HepG2 (cell line): ENCODE measurements around the gene MAN1B1. TPM values are rescaled to one million over a fixed set of nuclear protein-coding genes. Genes with fewer than 3 reads are reported as not detected.

Experiments used
- ARID2 ChIP-seq: sonication (generic); formaldehyde crosslinking; IDR thresholded peaks from 2 replicates; pipeline ENCODE4 v1.8.1; 2022; ENCODE audit warnings: mild to moderate bottlenecking, missing genetic modification reagents, borderline replicate concordance
- ATF7 ChIP-seq, 2 experiments: fragments of 450-650 bp in 1 of 2; sonication (generic) in 1 of 2; formaldehyde crosslinking in 1 of 2; IDR thresholded peaks; 2 replicates each; pipeline versions ENCODE4 v1.4.0 to v1.6.1; 2016 to 2020; ENCODE audit warnings: antibody characterized with exemption in 1 of 2, mild to moderate bottlenecking in 1 of 2, missing genetic modification reagents in 1 of 2
- CENPBD1 ChIP-seq: sonication (generic); formaldehyde crosslinking; IDR thresholded peaks from 2 replicates; pipeline ENCODE4 v1.8.0; 2022; ENCODE audit warnings: missing genetic modification reagents, low read depth, mild to moderate bottlenecking, borderline replicate concordance
- GTF3A ChIP-seq: sonication (generic); formaldehyde crosslinking; conservative IDR thresholded peaks from 2 replicates; pipeline ENCODE4 v1.4.0; 2020; ENCODE audit warnings: mild to moderate bottlenecking, missing genetic modification reagents
- GZF1 ChIP-seq: sonication (generic); formaldehyde crosslinking; IDR thresholded peaks from 2 replicates; pipeline ENCODE4 v1.5.1; 2020; ENCODE audit warnings: mild to moderate bottlenecking, missing genetic modification reagents
- HOMEZ ChIP-seq: IDR thresholded peaks from 2 replicates; pipeline ENCODE4 v1.6.1; 2016; ENCODE audit warnings: low read depth
- NCOR1 ChIP-seq: fragments of 200-600 bp; sonication (generic); IDR thresholded peaks from 2 replicates; pipeline ENCODE4 v1.7.0; 2017; ENCODE audit warnings: antibody characterized with exemption, low read length, borderline replicate concordance
- PTBP1 ChIP-seq: fragments of 200-400 bp; formaldehyde crosslinking; IDR thresholded peaks from 2 replicates; pipeline ENCODE4 v1.6.1; 2018; ENCODE audit warnings: low read length, low read depth; ENCODE audit not compliant: poor library complexity, severe bottlenecking
- SALL2 ChIP-seq: sonication (generic); formaldehyde crosslinking; IDR thresholded peaks from 2 replicates; pipeline ENCODE4 v1.8.1; 2023; ENCODE audit warnings: mild to moderate bottlenecking, missing genetic modification reagents, inconsistent platforms
- SMARCE1 ChIP-seq: fragments of 450-650 bp; IDR thresholded peaks from 2 replicates; pipeline ENCODE4 v1.6.1; 2017; ENCODE audit warnings: borderline replicate concordance
- USF2 ChIP-seq, 2 experiments: sonication (generic) in 1 of 2; formaldehyde crosslinking in 1 of 2; IDR thresholded peaks; 2 replicates each; pipeline versions ENCODE4 v1.5.1 to v1.6.1; 2011 to 2020; ENCODE audit warnings: borderline replicate concordance in 1 of 2, low read depth in 1 of 2, low read length in 1 of 2, mild to moderate bottlenecking in 1 of 2, missing genetic modification reagents in 1 of 2, moderate library complexity in 1 of 2
- ZFP36L1 ChIP-seq: sonication (generic); formaldehyde crosslinking; IDR thresholded peaks from 2 replicates; pipeline ENCODE4 v1.8.0; 2022; ENCODE audit warnings: mild to moderate bottlenecking, missing genetic modification reagents, moderate library complexity
- ZNF121 ChIP-seq: sonication (generic); formaldehyde crosslinking; IDR thresholded peaks from 2 replicates; pipeline ENCODE4 v1.5.0; 2020; ENCODE audit warnings: mild to moderate bottlenecking, missing genetic modification reagents
- ZNF276 ChIP-seq: sonication (generic); formaldehyde crosslinking; IDR thresholded peaks from 2 replicates; pipeline ENCODE4 v1.4.0; 2020; ENCODE audit warnings: mild to moderate bottlenecking, low read depth, missing genetic modification reagents
- ZNF44 ChIP-seq: sonication (generic); formaldehyde crosslinking; IDR thresholded peaks from 2 replicates; pipeline ENCODE4 v1.5.1; 2020; ENCODE audit warnings: mild to moderate bottlenecking, missing genetic modification reagents
- ZNF670 ChIP-seq: sonication (generic); formaldehyde crosslinking; IDR thresholded peaks from 2 replicates; pipeline ENCODE4 v1.8.0; 2022; ENCODE audit warnings: mild to moderate bottlenecking, missing genetic modification reagents, borderline replicate concordance
- ZNF674 ChIP-seq: sonication (generic); formaldehyde crosslinking; IDR thresholded peaks from 2 replicates; pipeline ENCODE4 v1.5.0; 2020; ENCODE audit warnings: low read depth, mild to moderate bottlenecking, missing genetic modification reagents
- ZNF678 ChIP-seq: sonication (generic); formaldehyde crosslinking; IDR thresholded peaks from 2 replicates; pipeline ENCODE4 v1.4.0; 2020; ENCODE audit warnings: mild to moderate bottlenecking, missing genetic modification reagents
- ZNF704 ChIP-seq: sonication (generic); formaldehyde crosslinking; IDR thresholded peaks from 2 replicates; pipeline ENCODE4 v1.8.1; 2023; ENCODE audit warnings: mild to moderate bottlenecking, inconsistent platforms, moderate library complexity, missing genetic modification reagents, borderline replicate concordance
- ZNF816 ChIP-seq: sonication (generic); formaldehyde crosslinking; IDR thresholded peaks from 2 replicates; pipeline ENCODE4 v1.8.0; 2022; ENCODE audit warnings: missing genetic modification reagents, mild to moderate bottlenecking, borderline replicate concordance
- ZNF839 ChIP-seq: sonication (generic); formaldehyde crosslinking; IDR thresholded peaks from 2 replicates; pipeline ENCODE4 v1.4.0; 2020; ENCODE audit warnings: missing genetic modification reagents, mild to moderate bottlenecking, borderline replicate concordance
- polyA plus RNA-seq, 8 experiments: library from polyadenylated mRNA; depleted of rRNA in 3 of 8; stranded (reverse) in 7 of 8; unstranded in 1 of 8; fragments of >200 nt; fragmentation: Illumina TruSeq in 4 of 8; extraction: Trizol in 4 of 8; gene quantifications; 2 replicates each; pipeline versions ENCODE4 v1.2.1 to v1.2.3, GENCODE V29; 2011 to 2016; ENCODE audit warnings: low read depth in 4 of 8, missing spikeins in 1 of 8, mixed read lengths in 1 of 8; ENCODE audit not compliant: insufficient read depth in 1 of 8
- total RNA-seq, 5 experiments: library from RNA; depleted of rRNA; stranded (reverse); fragments of >200 nt; fragmentation: Illumina TruSeq; extraction: Trizol; gene quantifications; 2 replicates each; pipeline ENCODE4 v1.2.3, GENCODE V29; 2016; ENCODE audit warnings: low read depth in 1 of 5

The MAN1B1 gene
- total and polyA plus RNA-seq, 2 of the 13 experiments (the other 11 are each of a cell fraction or from before 2014, with no cell fraction given): 48.9 to 59.5 TPM

GRCh38 chr9:137138722-137139467 is 52.1 kb downstream of the MAN1B1 start, which contains the start of gene GRIN1 (continued):
- TF ChIP-seq ARID2 (CRISPR knock-in tag): no peak
- no peak for TF ChIP-seq SMARCE1
- no peak for TF ChIP-seq GZF1 (CRISPR knock-in tag)
- no peak for TF ChIP-seq PTBP1
- TF ChIP-seq ZNF276: no peak
- TF ChIP-seq CENPBD1: no peak
- TF ChIP-seq ZNF678: no peak
- TF ChIP-seq ZNF674 (CRISPR knock-in tag): no peak
- TF ChIP-seq HOMEZ (CRISPR knock-in tag): no peak
- no peak for TF ChIP-seq ZFP36L1 (CRISPR knock-in tag)
- TF ChIP-seq ZNF121 (CRISPR knock-in tag): no peak
- TF ChIP-seq ATF7 (IDR thresholded peaks at IDR 0.05): no peak
- no peak for TF ChIP-seq ATF7 (CRISPR knock-in tag; IDR thresholded peaks at IDR 0.05)
- TF ChIP-seq ZNF704 (CRISPR knock-in tag): no peak
- TF ChIP-seq GTF3A (CRISPR knock-in tag): no peak
- no peak for TF ChIP-seq ZNF44 (CRISPR knock-in tag)
- no peak for TF ChIP-seq NCOR1
- TF ChIP-seq ZNF670: no peak
- TF ChIP-seq ZNF839 (CRISPR knock-in tag): no peak
- TF ChIP-seq USF2 (IDR thresholded peaks at IDR 0.05; ENCODE audit: low read depth, low read length): no peak
- no peak for TF ChIP-seq USF2 (CRISPR knock-in tag; IDR thresholded peaks at IDR 0.05; ENCODE audit: borderline replicate concordance)
- no peak for TF ChIP-seq SALL2 (CRISPR knock-in tag)
- TF ChIP-seq ZNF816 (CRISPR knock-in tag): no peak
